Lower leg skin (tissue), 4 donors: ENCODE data around the gene ZCCHC8. TPM values are rescaled to one million over a fixed set of nuclear protein-coding genes. Genes with fewer than 3 reads are reported as not detected.
A peak's percentile ranks its signal among the peaks of the same experiment; 100 is the strongest.

Source experiments
- DNase-seq, 2 donors: peaks; one replicate each; pipeline ENCODE4 v3.0.0-alpha.2; 2019; ENCODE audit warnings: low spot score in 2 of 2
- H3K4me3 ChIP-seq: fragments of 200-600 bp; sonication (generic); 2 replicates; pipeline ENCODE4 v1.5.1; 2017; ENCODE audit warnings: mild to moderate bottlenecking, low read depth; ENCODE audit not compliant: poor library complexity, severe bottlenecking
- POLR2A ChIP-seq, 2 donors: fragments of 450-650 bp; IDR thresholded peaks; one replicate each; pipeline ENCODE4 v1.6.1; 2016 to 2017; ENCODE audit warnings: antibody characterized with exemption in 2 of 2, mild to moderate bottlenecking in 1 of 2, moderate library complexity in 1 of 2
- WGBS, 2 donors: methylation state at CpG; one replicate each; pipeline ENCODE4 v1.1.5; 2018; 5-methylcytosine and 5-hydroxymethylcytosine counted together
- intact Hi-C: fragments of 100-400 bp; cut with DNase I; formaldehyde crosslinking; loops from one replicate; pipeline ENCODE4 v1.15.0; 2023; ENCODE audit warnings: low total_unique reads
- total RNA-seq, 4 donors: library from RNA; depleted of rRNA; stranded (reverse); fragments of >200 nt; gene quantifications; one replicate each; pipeline ENCODE4 v1.1.0, GENCODE V29; 2016
- TF ChIP-seq, protein P1 (sequence below), 3 donors: fragments of 450-650 bp; IDR thresholded peaks; one replicate each; pipeline ENCODE4 v1.5.1; 2016; ENCODE audit warnings: antibody characterized with exemption in 3 of 3, mild to moderate bottlenecking in 3 of 3, moderate library complexity in 2 of 3

Gene ZCCHC8
- 10 to 100 TPM; 22.7 to 27.1 (median 25.3) TPM for total RNA-seq

DNA sequence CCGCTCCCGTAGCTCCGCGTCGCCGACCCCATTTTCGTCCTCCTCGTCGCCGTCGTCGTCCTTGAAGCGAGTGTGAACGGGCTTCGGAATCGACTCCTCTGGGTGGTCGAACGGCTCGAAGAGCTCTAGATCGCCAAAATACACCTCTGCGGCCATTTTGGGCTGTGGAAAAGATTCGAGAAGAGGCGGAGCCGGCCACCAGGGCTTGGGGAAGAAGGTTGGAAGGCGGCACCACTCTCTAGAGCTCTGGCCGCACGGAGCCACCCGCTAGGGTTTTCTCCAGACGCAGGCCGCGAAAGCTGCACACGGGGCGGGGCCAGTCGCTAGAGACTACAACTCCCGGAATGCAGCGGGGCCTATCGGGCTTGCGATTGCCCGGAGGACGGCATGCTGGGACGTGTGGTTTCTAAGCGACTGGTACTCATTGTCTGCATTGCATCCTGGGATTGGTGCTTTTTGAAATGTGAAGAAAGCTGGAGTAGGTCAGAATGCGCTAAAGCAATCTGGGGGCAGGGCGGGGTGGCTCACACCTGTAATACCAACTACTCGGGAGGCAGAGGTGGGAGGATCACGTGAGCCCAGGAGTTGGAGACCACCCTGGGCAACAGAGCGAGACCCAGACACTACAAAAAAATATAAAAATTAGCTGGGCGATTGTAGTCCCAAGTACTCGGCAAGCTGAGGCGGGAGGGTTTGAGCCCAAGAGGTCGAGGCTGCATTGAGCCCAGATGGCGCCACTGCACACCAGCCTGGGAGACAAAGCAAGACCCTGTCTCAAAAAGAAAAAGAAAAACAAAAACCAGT lies at the start of gene ZCCHC8:
Gene ZCCHC8 (minus strand): TSS at position 248 of the 804 bp plus-strand sequence. CDS start 92 bp downstream, at position 156.
- TF ChIP-seq POLR2A (IDR thresholded peaks at IDR 0.05) = peak in 1 of 2 donors; percentile 72
- TF ChIP-seq, protein P1, sequence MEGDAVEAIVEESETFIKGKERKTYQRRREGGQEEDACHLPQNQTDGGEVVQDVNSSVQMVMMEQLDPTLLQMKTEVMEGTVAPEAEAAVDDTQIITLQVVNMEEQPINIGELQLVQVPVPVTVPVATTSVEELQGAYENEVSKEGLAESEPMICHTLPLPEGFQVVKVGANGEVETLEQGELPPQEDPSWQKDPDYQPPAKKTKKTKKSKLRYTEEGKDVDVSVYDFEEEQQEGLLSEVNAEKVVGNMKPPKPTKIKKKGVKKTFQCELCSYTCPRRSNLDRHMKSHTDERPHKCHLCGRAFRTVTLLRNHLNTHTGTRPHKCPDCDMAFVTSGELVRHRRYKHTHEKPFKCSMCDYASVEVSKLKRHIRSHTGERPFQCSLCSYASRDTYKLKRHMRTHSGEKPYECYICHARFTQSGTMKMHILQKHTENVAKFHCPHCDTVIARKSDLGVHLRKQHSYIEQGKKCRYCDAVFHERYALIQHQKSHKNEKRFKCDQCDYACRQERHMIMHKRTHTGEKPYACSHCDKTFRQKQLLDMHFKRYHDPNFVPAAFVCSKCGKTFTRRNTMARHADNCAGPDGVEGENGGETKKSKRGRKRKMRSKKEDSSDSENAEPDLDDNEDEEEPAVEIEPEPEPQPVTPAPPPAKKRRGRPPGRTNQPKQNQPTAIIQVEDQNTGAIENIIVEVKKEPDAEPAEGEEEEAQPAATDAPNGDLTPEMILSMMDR (IDR thresholded peaks at IDR 0.05) = no peak
- intact Hi-C loops = no loop called here
- H3K4me3 ChIP-seq = peak within 1 kb of the TSS; percentile 91
- WGBS, 2 donors = 5 to 7% methylated on average over 33 to 50 of the region's 52 CpGs
- peak; percentile 97 to 99 for DNase-seq

DNA sequence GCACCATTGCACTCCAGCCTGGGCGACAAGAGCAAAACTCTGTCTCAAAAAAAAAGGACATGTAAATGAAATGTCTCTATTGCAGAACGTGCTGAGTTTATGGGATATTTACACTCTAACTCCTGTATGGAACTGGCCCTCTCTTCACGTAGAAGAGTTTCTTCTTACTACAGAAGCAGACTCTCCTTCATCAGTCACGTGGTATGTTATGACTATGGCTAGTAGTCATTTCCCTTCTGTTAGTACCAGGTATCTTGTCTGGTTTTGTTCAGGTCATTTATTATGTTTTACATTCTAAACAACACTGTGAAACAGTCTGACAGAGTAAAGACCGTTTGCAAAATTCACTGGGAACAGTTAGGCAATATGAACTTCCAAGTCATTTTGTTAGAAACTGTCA lies 46.6 kb upstream of the ZCCHC8 start:
- no peak for DNase-seq
- 91 to 93% methylated on average over 5 of the region's 5 CpGs for WGBS, 2 donors
- no peak overlapping the region for H3K4me3 ChIP-seq
- intact Hi-C loops = no loop called here
- TF ChIP-seq, protein P1 (IDR thresholded peaks at IDR 0.05) = no peak
- no peak for TF ChIP-seq POLR2A (IDR thresholded peaks at IDR 0.05)

DNA sequence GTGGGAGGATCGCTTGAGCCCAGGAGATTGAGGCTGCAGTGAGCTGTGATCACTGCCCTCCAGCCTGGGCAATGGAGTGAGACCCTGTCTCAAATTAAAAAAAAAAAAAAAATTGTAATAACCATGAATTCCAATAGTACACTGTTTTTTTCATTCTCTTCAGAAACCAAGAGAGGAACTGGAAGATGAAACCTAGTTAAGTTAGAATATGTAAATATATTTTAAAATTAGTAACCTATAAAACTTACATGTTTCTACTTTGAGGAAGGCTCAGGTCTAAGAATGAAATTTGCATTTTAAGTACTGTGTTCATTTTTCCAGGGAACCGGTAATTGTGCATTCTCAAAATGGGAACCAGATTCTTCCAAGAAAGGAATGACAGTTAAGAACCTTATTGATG lies 45.1 kb upstream of the ZCCHC8 start:
- WGBS, 2 donors = 92 to 99% methylated on average over 2 of the region's 2 CpGs
- no peak for DNase-seq
- TF ChIP-seq, protein P1 (IDR thresholded peaks at IDR 0.05) = no peak
- no peak for TF ChIP-seq POLR2A (IDR thresholded peaks at IDR 0.05)
- intact Hi-C loops = no loop called here
- H3K4me3 ChIP-seq = no peak overlapping the region

DNA sequence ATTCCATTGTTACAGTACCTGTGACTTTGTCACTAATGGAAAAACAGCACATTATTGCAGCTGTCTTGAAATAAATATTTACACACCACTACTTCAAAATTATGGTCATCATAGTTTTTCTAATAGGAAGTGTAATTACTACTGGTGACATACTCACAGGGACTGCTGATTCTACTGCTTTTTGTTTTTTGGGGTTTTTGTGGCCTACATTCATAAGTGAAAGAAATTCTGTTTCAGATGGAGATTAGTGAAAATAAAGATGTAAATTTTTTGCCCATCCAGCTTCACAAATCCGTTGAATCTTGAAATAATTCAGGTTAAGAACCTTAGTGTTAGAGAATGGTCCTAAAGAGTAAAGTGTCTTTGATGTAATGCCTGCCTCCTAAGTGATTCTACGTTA lies 43.8 kb upstream of the ZCCHC8 start:
- intact Hi-C loops = no loop called here
- WGBS, 2 donors = 95 to 98% methylated on average over 2 of the region's 2 CpGs
- no peak for TF ChIP-seq POLR2A (IDR thresholded peaks at IDR 0.05)
- TF ChIP-seq, protein P1 (IDR thresholded peaks at IDR 0.05) = no peak
- DNase-seq = no peak
- H3K4me3 ChIP-seq = no peak overlapping the region

DNA sequence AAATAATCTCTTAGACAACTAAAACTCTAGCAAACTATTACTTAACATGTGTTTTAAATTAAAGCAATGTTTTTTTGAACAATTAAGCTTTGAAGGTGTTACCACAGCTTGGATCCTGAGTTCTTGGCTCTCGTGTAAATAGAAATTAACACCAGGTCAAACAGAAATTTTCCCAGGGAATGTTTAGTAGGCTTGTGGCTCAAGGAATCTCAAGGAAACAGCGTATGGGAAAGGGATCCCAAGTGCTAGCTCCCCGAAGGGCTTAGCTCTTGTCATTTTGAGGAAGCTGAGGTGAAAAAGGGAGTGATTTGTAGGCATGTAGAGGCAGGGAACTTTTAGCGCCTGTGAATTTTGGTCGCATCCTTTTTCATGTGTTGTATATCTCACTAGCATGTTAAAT lies 37.8 kb upstream of the ZCCHC8 start:
- 92 to 96% methylated on average over 5 of the region's 5 CpGs for WGBS, 2 donors
- TF ChIP-seq POLR2A (IDR thresholded peaks at IDR 0.05) = no peak
- TF ChIP-seq, protein P1 (IDR thresholded peaks at IDR 0.05) = no peak
- H3K4me3 ChIP-seq = no peak overlapping the region
- no peak for DNase-seq
- intact Hi-C loops = no loop called here
